SK-N-SH treated with all-trans-retinoic acid at 6 μM for 48 hours (cell line): ENCODE measurements around the gene RAP1A.
A peak's percentile ranks its signal among the peaks of the same experiment; 100 is the strongest.

Experiments
- ATAC-seq: fragments of 200-7000 bp; cut with Tn5 transposase; 3 replicates; pipeline ENCODE4 v1.9.1; 2020; ENCODE audit warnings: mild to moderate bottlenecking, moderate library complexity
- ARNTL ChIP-seq: fragments of 450-650 bp; formaldehyde crosslinking; IDR thresholded peaks from 2 replicates; pipeline ENCODE4 v1.5.0; 2020; ENCODE audit warnings: low read depth, mild to moderate bottlenecking, moderate library complexity, borderline replicate concordance
- BACH2 ChIP-seq: fragments of 250-450 bp; sonication (Bioruptor Pico); IDR thresholded peaks from 2 replicates; pipeline ENCODE4 v1.9.0; 2021; ENCODE audit warnings: mild to moderate bottlenecking, borderline replicate concordance
- CREB5 ChIP-seq: fragments of 250-450 bp; sonication (Bioruptor Pico); IDR thresholded peaks from 2 replicates; pipeline ENCODE4 v1.5.1; 2020; ENCODE audit warnings: low read depth, mild to moderate bottlenecking, moderate library complexity
- CSDC2 ChIP-seq: fragments of 250-450 bp; sonication (Bioruptor Pico); IDR thresholded peaks from 2 replicates; pipeline ENCODE4 v1.5.0; 2020; ENCODE audit warnings: mild to moderate bottlenecking, moderate library complexity
- CSRNP3 ChIP-seq: fragments of 250-450 bp; sonication (Bioruptor Pico); IDR thresholded peaks from 2 replicates; pipeline ENCODE4 v1.5.1; 2021; ENCODE audit warnings: mild to moderate bottlenecking, moderate library complexity
- ESRRG ChIP-seq: fragments of 250-450 bp; sonication (Bioruptor Pico); IDR thresholded peaks from 2 replicates; pipeline ENCODE4 v1.6.1; 2021; ENCODE audit warnings: mild to moderate bottlenecking
- GLIS3 ChIP-seq: fragments of 250-450 bp; sonication (Bioruptor Pico); IDR thresholded peaks from 2 replicates; pipeline ENCODE4 v1.5.0; 2020; ENCODE audit warnings: mild to moderate bottlenecking, moderate library complexity
- ISL1 ChIP-seq: fragments of 250-450 bp; sonication (Bioruptor Pico); IDR thresholded peaks from 2 replicates; pipeline ENCODE4 v2.1.2; 2022; ENCODE audit warnings: mild to moderate bottlenecking, moderate library complexity
- OSR1 ChIP-seq: fragments of 250-450 bp; sonication (Bioruptor Pico); IDR thresholded peaks from 2 replicates; pipeline ENCODE4 v1.8.0; 2022; ENCODE audit warnings: moderate library complexity, mild to moderate bottlenecking, inconsistent platforms
- PATZ1 ChIP-seq: fragments of 250-450 bp; sonication (Bioruptor Pico); IDR thresholded peaks from 2 replicates; pipeline ENCODE4 v1.8.0; 2020; ENCODE audit warnings: mild to moderate bottlenecking, moderate library complexity, borderline replicate concordance
- POU6F1 ChIP-seq: fragments of 250-450 bp; sonication (Bioruptor Pico); IDR thresholded peaks from 2 replicates; pipeline ENCODE4 v1.8.0; 2021; ENCODE audit warnings: low read depth, mild to moderate bottlenecking, moderate library complexity, borderline replicate concordance
- PPARA ChIP-seq: fragments of 250-450 bp; sonication (Bioruptor Pico); IDR thresholded peaks from 2 replicates; pipeline ENCODE4 v1.5.0; 2020; ENCODE audit warnings: mild to moderate bottlenecking, borderline replicate concordance
- RARB ChIP-seq: fragments of 250-450 bp; sonication (Bioruptor Pico); IDR thresholded peaks from 2 replicates; pipeline ENCODE4 v1.8.0; 2021; ENCODE audit warnings: mild to moderate bottlenecking, moderate library complexity
- SNAI2 ChIP-seq: fragments of 250-450 bp; sonication (Bioruptor Pico); IDR thresholded peaks from 2 replicates; pipeline ENCODE4 v1.5.0; 2020; ENCODE audit warnings: mild to moderate bottlenecking, moderate library complexity
- TCF4 ChIP-seq: fragments of 250-450 bp; sonication (Bioruptor Pico); IDR thresholded peaks from 2 replicates; pipeline ENCODE4 v1.8.0; 2021; ENCODE audit warnings: mild to moderate bottlenecking, moderate library complexity, borderline replicate concordance
- TOX ChIP-seq: fragments of 250-450 bp; sonication (Bioruptor Pico); IDR thresholded peaks from 2 replicates; pipeline ENCODE4 v1.8.0; 2021; ENCODE audit warnings: mild to moderate bottlenecking, moderate library complexity, borderline replicate concordance
- ZC3H10 ChIP-seq: fragments of 250-450 bp; sonication (Bioruptor Pico); IDR thresholded peaks from 2 replicates; pipeline ENCODE4 v1.5.1; 2021; ENCODE audit warnings: mild to moderate bottlenecking, moderate library complexity
- ZFP3 ChIP-seq: fragments of 250-450 bp; sonication (Bioruptor Pico); IDR thresholded peaks from 2 replicates; pipeline ENCODE4 v1.5.0; 2020; ENCODE audit warnings: mild to moderate bottlenecking, moderate library complexity
- ZFP30 ChIP-seq: fragments of 450-650 bp; formaldehyde crosslinking; IDR thresholded peaks from 2 replicates; pipeline ENCODE4 v1.5.0; 2022; ENCODE audit warnings: mild to moderate bottlenecking, moderate library complexity
- ZNF565 ChIP-seq: fragments of 450-650 bp; formaldehyde crosslinking; conservative IDR thresholded peaks from 2 replicates; pipeline ENCODE4 v1.5.0; 2020; ENCODE audit warnings: low read depth, mild to moderate bottlenecking, moderate library complexity
- ZNF70 ChIP-seq: fragments of 450-650 bp; formaldehyde crosslinking; IDR thresholded peaks from 2 replicates; pipeline ENCODE4 v1.5.0; 2020; ENCODE audit warnings: mild to moderate bottlenecking, moderate library complexity
- ZNF8 ChIP-seq: fragments of 450-650 bp; formaldehyde crosslinking; IDR thresholded peaks from 2 replicates; pipeline ENCODE4 v1.5.0; 2020; ENCODE audit warnings: mild to moderate bottlenecking, moderate library complexity

The RAP1A gene

GRCh38 chr1:111755331-111756123 lies 135.9 kb downstream of the RAP1A start, which contains the start of gene DDX20:
DDX20 (plus strand) TSS chr1:111755901; CDS start chr1:111755925, 24 bp downstream.
- ATAC-seq: peak; percentile 93
- TF ChIP-seq POU6F1 (CRISPR knock-in tag) (no peak), ZC3H10 (CRISPR knock-in tag) (no peak), RARB (CRISPR knock-in tag) (no peak), ISL1 (CRISPR knock-in tag) (no peak), ZNF8 (CRISPR knock-in tag) (no peak), ZNF70 (CRISPR knock-in tag) (no peak), SNAI2 (CRISPR knock-in tag) (no peak), TOX (CRISPR knock-in tag) (no peak), ZFP30 (CRISPR knock-in tag) (no peak), PPARA (no peak), BACH2 (CRISPR knock-in tag) (no peak), PATZ1 (CRISPR knock-in tag) (no peak), OSR1 (CRISPR knock-in tag) (no peak)

GRCh38 chr1:111756124-111756513 lies 136.5 kb downstream of the RAP1A start:
- TF ChIP-seq OSR1 (CRISPR knock-in tag) (no peak), RARB (CRISPR knock-in tag) (no peak), CREB5 (no peak), ZC3H10 (CRISPR knock-in tag) (no peak), ZNF70 (CRISPR knock-in tag) (no peak), ZNF565 (CRISPR knock-in tag) (no peak), TOX (CRISPR knock-in tag) (no peak), GLIS3 (CRISPR knock-in tag) (no peak), ZFP3 (CRISPR knock-in tag) (no peak), ISL1 (CRISPR knock-in tag) (no peak), CSRNP3 (CRISPR knock-in tag) (no peak)
- peak; percentile 45 for ATAC-seq

- no peak for TF ChIP-seq SNAI2 (CRISPR knock-in tag)
- no peak for TF ChIP-seq ZNF565 (CRISPR knock-in tag)
- no peak for TF ChIP-seq CSRNP3 (CRISPR knock-in tag)
- no peak for ATAC-seq
Observed at GRCh38 chr1:111758373-111758772, 138.8 kb downstream of the RAP1A start.

GRCh38 chr1:111761717-111762116 lies 142.1 kb downstream of the RAP1A start:
- ATAC-seq: no peak
- TF ChIP-seq CSDC2 (CRISPR knock-in tag) (no peak), ZFP3 (CRISPR knock-in tag) (no peak), POU6F1 (CRISPR knock-in tag) (no peak), ZNF8 (CRISPR knock-in tag) (no peak), ZFP30 (CRISPR knock-in tag) (no peak), SNAI2 (CRISPR knock-in tag) (no peak), ZNF565 (CRISPR knock-in tag) (no peak), ZNF70 (CRISPR knock-in tag) (no peak), TCF4 (CRISPR knock-in tag) (no peak), ISL1 (CRISPR knock-in tag) (no peak), ESRRG (CRISPR knock-in tag) (no peak), ARNTL (no peak), PATZ1 (CRISPR knock-in tag) (no peak), TOX (CRISPR knock-in tag) (no peak), BACH2 (CRISPR knock-in tag) (no peak)
